ENCODE measurements around the gene DENND1A. TPM values are rescaled to one million over a fixed set of nuclear protein-coding genes. Genes with fewer than 3 reads are reported as not detected.
A peak's percentile ranks its signal among the peaks of the same experiment; 100 is the strongest.

DENND1A gene
- total and polyA plus RNA-seq, 2 of the 13 experiments (the other 11 are each of a cell fraction or from before 2014, with no cell fraction given): 14.8 to 30.1 TPM

DNA sequence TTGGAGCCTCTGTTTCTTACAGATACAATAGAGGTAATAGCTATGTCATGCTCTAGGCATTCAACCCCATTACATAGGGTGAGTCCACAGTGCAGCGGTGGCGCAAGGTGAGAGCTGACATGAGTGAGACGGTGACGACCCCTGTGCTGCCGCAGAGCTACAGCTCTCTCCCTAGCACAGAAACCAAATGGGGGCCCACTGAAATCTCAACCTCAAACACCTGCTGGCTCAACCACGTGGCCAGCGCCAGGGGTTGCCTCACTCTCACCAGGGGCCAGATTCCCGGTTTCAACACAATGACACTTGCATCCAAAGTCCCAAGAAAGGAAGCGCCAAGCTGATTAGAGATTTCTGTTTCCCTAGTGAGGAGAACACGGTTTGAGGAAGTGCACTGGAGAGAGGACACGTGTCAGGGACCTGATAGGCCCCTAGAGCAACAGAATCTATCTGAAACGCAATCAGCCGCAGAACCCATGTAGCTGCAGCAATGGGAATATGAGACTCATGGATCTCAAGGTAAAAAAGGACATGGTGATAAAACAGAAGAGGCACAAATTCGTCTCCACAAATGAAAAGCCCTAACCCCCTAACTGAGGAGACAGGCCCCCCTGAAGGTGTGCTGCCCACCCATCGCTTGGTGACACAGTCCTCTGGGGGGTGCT is 459.7 kb downstream of the DENND1A start (continued):
- TF ChIP-seq SOX13 (IDR thresholded peaks at IDR 0.05): peak; percentile 59; the same call in 1 of the 2 replicates
- TF ChIP-seq SOX13 (CRISPR knock-in tag; conservative IDR thresholded peaks at IDR 0.05 in 1 of 2, IDR thresholded peaks at IDR 0.05 in 1 of 2): peak in 1 of 2 experiments; percentile 83; a peak in 2 of 4 replicates
- TF ChIP-seq ZNF253 (CRISPR knock-in tag; IDR thresholded peaks at IDR 0.05; ENCODE audit: borderline replicate concordance): no peak
- TF ChIP-seq NR2F2 (IDR thresholded peaks at IDR 0.05; ENCODE audit: borderline replicate concordance, low read depth): peak; percentile 73; the same call in 1 of the 2 replicates
- 0 out of 2 replicates have a peak, but pooled peaks have one; percentile 64 for TF ChIP-seq ZNF891 (CRISPR knock-in tag; IDR thresholded peaks at IDR 0.05)
- peak; percentile 73; the same call in 1 of the 2 replicates for TF ChIP-seq YEATS2 (CRISPR knock-in tag; IDR thresholded peaks at IDR 0.05; ENCODE audit: borderline replicate concordance)
- TF ChIP-seq PATZ1 (CRISPR knock-in tag; IDR thresholded peaks at IDR 0.05): peak; percentile 80
- peak; percentile 75; the same call in 1 of the 2 replicates for TF ChIP-seq ETV5 (CRISPR knock-in tag; IDR thresholded peaks at IDR 0.05; ENCODE audit: borderline replicate concordance)
- TF ChIP-seq CC2D1A (CRISPR knock-in tag; IDR thresholded peaks at IDR 0.05): 0 out of 2 replicates have a peak, but pooled peaks have one; percentile 62
- TF ChIP-seq KLF16 (CRISPR knock-in tag; IDR thresholded peaks at IDR 0.05): peak in 1 of 2 experiments; percentile 91; a peak in 2 of 4 replicates
- TF ChIP-seq TFDP1 (CRISPR knock-in tag; IDR thresholded peaks at IDR 0.05; ENCODE audit: borderline replicate concordance): peak; percentile 86
- no peak for TF ChIP-seq CHCHD3 (CRISPR knock-in tag; IDR thresholded peaks at IDR 0.05)
